Endothelial cell of hepatic sinusoid (primary cell): ENCODE results near the gene WBP2NL.

ENCODE experiments used
- in situ Hi-C: cut with HindIII; loops from 2 replicates; pipeline ENCODE4 v1.10.0; 2017; ENCODE audit warnings: low sequenced_read_pairs

The WBP2NL gene

DNA sequence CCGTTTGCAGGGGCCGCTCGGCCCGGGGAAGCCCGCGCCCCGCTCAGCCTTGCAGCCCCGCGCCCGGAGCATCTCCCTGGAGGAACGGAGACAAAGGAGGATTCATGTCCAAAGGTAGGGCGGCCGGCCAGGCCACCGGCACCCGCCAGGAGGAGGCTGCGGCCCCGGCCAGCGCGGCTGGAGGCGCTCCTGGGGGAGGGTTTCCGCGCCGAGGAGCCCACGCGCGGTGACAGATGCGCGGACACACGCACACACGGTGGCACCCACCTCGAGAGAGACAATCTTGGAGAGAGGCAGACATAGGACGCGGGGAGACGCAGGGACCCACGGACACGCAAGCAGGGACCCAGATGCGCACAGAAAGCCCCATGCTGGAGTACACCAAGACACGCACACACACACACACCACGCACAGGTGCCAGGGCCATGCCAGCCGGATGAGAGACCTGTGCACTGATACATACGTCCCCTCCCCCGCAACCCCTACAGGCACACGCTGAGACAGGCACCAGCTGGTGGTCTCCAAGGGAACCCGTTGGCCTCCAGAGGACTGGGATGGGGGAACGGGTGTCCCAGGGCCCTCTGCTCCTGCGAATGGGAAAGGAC, 21.5 kb upstream of the WBP2NL start:
- in situ Hi-C loops: no loop called here

DNA sequence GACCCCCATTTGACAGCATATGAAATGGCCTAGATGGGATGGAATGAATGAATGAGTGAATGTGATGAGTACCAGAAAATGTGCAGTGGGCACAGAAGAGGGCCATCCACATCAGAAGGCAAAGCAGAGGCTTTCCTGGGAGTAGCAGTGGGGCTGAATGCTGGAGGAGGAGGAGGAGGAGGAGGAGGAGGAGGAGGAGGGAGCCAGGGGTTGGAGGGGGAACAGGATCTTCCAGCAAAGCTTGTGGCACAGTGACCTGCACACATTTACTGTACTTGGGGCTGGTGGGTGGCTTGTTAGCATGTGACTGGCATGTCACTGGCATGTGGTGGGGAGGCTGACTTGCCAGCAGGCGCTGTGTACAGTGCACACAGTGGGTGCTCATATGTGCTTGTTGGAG, 19.9 kb upstream of the WBP2NL start:
- in situ Hi-C loops: no loop called here

- in situ Hi-C loops: no loop called here
Measured at GRCh38 chr22:41979423-41980250, 19.0 kb upstream of the WBP2NL start.

DNA sequence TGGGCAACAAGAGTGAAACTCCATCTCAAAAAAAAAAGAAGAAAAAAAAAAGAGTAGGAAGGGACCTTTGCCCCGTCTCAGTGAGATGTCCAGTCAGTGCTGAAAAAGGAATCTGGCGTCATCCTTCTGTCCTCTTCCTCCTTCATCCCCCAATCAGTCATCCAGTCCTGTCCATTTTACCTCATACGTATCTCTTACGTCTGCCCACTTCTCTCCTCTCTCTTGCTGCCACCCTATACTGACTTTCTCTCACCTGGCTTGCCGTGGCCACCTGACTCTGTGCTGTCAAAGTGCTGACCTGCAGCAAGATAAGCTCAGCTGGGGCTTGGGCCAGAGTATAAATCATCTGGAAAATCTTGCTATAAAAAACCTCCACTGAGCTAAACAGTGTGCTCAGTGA, 15.7 kb upstream of the WBP2NL start:
- in situ Hi-C loops: no loop called here

DNA sequence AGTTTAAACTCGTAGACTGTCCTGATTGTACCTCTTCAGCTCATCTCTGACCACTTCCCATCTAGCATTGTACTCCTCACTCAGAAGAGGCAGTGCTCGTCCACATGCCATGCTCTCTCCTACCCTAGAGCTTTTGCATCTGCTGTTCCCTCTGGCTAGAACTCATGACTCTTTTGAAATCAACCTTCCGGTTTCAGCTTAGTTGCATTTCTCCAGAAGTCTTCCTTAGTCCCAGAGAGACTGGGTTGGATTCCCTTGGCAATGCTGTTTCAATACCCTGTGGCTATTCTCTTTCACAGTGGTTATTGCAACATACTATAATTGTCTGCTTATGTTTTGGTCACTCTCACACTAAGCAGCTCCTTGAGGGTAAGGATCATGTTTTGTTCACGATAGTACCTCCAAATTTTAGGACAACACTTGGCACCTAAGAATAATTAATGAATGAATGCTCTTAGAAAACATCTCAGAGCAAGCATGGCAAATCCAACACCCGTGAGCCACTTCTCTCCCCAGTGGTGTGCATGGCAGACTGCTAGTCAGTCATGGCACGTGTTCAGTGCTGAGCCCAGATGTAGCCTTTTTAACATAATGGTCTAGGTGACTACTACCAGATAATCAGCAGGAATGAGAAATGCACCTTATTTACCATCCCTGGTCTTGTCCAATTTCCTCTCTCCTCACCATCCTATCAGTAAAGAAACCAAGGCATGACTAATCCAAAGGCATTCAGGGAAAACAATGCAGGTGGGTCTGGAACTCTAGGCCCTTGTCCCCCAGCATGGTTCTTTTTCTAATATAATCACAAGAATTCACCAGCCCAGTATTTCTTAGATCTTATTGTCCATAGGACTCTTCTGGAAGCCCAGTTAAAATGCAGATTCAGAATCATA, 14.8 kb upstream of the WBP2NL start:
- in situ Hi-C loops: no loop called here

DNA sequence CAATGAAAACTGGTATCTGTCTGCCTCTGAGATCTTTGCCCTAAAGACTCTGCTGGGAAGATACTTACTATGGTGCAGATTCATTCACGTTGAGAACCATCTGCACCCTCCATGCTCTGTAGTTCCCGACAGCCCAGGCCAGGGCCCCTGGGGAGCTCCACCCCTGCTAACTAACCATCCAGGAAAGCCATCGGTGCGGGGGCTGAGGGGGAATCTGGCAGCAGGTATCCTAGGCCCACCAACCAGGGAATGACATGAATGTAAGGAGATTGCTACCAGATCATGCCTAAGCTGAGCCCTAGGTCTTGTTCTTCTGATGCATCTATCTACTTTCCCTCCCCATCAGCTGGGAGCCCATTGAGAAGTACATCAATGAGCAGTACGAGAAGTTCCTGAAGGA, 11.3 kb upstream of the WBP2NL start:
- in situ Hi-C loops: no loop called here

GRCh38 chr22:41989246-41989645, 9.3 kb upstream of the WBP2NL start:
- in situ Hi-C loops: no loop called here

DNA sequence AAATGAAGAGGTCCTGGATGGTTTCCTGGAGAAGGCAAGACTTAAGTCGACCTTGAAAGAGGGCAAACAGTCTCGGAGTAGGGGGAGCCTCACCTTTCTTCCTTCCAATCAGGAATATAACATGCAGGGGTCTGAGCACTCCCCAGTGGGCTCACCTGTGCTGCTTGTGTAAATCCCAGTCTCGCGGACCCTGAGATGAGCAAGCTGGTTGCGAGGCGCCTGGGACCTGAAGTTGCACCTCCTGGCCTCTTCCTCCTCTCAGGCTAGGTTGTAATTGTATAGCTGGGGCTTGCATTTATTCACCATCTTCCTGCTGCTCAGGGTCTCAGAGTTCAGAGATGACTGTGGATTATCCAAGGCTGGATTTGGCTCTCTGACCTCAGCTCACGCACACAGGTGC, 7.5 kb upstream of the WBP2NL start:
- in situ Hi-C loops: no loop called here

GRCh38 chr22:41992496-41992895, 6.1 kb upstream of the WBP2NL start:
- in situ Hi-C loops: no loop called here

DNA sequence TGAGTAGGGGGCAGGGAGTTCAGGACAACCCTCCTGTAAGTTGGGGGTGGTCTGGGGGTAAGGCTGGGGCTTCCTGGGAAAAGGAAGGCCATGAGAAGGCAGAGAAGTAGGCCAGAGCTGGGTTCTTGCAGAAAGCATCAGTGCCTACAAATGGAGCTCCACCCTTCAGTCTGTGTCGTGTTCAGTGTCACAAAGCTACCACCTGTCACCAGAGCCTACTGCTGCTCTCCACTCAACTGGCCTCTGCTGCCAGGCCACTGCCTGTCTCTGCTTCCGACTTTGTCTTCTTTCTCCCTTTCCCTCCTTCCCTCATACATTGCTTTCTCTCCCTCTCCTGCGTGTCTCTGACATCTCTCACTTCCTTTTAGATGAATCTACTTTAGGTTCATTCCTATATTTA, 3.4 kb upstream of the WBP2NL start:
- in situ Hi-C loops: no loop called here

DNA sequence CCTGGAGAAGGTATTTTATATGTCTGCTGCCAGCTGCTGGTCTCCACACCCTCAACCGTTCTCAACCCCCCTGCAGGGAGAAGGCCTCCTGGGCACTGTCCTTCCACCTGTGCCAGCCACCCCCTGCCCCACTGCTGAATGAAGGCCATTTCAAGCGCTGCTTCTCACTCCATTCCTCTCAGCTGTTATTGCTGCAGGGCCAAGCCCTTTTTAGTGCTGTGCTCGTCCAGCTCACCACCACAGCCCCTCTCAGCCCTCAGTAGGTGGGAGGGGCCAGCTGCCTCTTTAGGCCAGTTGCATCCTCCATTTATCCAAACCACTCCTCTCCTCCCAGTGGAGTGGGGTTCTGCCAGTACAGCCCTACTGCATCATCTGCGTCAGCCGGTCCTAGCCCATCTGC, 1.8 kb upstream of the WBP2NL start:
- in situ Hi-C loops: no loop called here

- in situ Hi-C loops: no loop called here
Measured at GRCh38 chr22:42000466-42000865, 1.9 kb downstream of the WBP2NL start.

DNA sequence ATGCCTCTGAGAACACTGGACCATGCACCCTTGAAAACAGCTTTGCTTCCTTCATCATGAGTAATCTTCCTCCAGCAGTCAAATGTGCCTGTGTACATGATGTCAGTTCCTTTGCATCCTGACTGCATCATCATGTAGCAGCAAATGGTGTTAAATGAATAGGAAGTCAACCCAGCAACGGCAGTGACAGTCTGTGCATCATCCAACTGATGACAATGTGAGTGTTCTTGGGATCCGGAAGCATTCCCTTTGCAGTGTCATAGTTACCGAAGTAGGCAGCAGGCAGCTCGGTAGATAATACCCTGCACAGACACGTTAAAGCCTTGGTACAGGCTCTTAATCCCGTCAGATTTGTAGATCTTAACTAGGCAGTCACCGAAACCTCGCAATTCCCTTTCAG, 2.5 kb downstream of the WBP2NL start:
- in situ Hi-C loops: no loop called here

DNA sequence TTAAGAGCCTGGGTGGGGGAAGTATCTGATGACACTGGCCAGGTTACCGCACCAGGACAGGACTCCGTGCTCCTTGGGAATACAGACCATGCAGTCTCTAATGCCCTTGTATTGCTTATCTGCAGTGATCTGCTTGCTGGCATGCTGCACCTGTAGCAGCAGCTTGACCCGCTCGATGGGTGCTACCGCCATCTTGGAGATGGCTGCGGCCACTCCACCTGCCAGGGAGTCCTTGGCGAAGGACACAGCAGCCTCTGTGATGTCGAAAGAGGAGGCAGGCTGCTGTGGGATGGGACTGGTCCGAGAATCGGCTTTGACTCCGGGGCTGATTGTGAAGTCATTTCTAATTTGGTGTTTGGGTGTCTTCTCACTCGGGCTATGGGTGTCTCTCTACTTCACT, 3.1 kb downstream of the WBP2NL start:
- in situ Hi-C loops: no loop called here

GRCh38 chr22:42007922-42008321, 9.3 kb downstream of the WBP2NL start:
- in situ Hi-C loops: no loop called here

DNA sequence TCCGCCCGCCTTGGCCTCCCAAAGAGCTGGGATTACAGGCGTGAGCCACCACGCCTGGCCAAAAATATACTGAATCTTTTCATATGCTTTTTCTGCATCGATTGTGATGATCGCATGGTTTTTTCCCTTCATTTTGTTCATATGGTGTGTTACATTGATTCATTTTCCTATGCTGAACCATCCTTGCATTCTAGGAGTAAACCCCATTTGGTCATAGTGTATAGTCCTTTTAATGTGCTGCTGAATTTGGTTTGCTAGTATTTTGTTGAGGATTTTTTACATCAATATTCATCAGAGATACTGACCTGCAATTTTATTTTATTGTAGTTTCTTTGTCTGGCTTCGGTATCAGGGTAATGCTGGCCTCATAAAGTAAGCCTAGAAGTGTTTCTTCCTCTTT, 12.2 kb downstream of the WBP2NL start:
- in situ Hi-C loops: no loop called here

DNA sequence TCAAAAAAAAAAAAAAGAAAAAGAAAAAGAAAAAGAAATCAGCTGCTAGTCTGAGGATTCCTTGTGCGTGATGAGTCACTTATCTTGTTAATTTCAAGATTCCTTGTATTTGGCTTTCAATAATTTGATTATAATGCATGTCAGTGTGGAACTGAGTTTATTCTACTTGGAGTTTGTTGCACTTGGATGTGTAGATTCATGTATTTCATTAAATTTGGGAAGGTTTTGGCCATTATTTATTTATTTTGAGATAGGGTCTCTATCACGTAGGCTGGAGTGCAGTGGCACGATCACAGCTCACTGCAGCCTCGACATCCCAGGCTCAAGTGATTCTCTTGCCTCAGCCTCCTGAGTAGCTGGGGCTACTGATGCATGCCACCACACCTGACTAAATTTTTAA, 14.8 kb downstream of the WBP2NL start:
- in situ Hi-C loops: no loop called here

- in situ Hi-C loops: no loop called here
Measured at GRCh38 chr22:42016111-42016510, 17.5 kb downstream of the WBP2NL start.

DNA sequence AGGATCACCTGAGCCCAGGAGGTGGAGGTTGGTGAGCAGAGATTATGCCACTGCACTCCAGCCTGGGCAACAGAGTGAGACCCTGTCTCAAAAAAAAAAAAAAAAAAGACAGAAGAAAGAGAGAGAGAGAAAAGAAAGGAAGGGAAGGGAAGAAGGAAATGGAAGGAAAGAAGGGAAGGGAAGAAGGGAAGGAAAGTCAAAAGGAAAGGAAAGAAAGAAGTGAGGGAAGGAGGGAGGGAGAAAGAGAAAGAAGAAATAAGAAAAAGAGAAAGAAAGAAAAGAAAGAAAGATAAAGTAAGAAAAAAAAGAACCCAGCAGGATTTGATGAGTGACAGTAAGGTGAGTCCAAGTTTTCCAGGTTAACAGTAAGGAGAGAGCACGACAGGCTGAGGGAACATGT, 19.6 kb downstream of the WBP2NL start:
- in situ Hi-C loops: no loop called here

- in situ Hi-C loops: no loop called here
Measured at GRCh38 chr22:42021571-42021970, 23.0 kb downstream of the WBP2NL start.

DNA sequence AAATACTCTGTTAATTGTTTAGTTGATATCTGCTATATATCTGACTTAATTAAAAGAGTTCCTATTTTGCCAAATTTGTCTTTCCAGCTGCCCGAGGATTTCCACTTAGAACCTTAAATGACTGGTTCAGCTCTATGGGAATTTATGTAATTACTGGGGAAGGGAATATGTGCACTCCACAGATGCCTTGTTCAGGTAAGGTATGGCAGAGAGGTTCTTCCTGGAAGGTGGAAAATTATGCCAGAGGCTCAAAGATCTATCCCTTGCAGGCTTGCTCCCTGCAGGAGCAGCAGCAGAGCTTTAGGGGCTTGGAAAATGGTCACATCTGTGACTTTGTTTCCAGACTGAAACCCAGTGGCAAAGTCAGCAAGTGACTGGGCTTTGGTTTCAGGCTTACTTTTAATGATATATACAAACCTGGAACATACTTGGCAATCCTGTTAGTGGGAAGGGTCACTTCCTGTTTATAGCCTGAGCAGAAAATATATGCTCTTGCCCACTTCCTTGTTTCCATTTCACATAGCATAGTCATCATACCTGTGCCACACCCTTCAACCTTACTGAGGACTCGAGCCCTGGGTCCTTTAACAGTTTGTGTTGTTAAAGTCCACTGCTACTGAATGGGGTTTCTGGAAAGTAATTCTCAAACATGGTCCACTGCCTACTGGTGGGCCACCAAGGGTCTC, 23.7 kb downstream of the WBP2NL start:
- in situ Hi-C loops: no loop called here
